Neural progenitor cell (in vitro differentiated cells): ENCODE measurements around the gene CAMSAP1. TPM values are rescaled to one million over a fixed set of nuclear protein-coding genes. Genes with fewer than 3 reads are reported as not detected.
"Not testable (repeated sequence)": the region's sequence is repeated elsewhere in the genome, so short reads cannot be mapped to it uniquely, and the experiment has no call there.

Experiments
- DNase-seq: peaks from one replicate; pipeline ENCODE4 v3.0.0-alpha.2; 2016; ENCODE audit warnings: low spot score
- H2AFZ ChIP-seq: fragments of 200-600 bp; sonication (generic); replicated peaks from 2 replicates; pipeline ENCODE4 v1.6.1; 2016; ENCODE audit warnings: antibody characterized with exemption
- H3F3A ChIP-seq: fragments of 200-600 bp; sonication (generic); 2 replicates; pipeline ENCODE4 v1.6.1; 2016; ENCODE audit warnings: antibody characterized with exemption, low read depth
- H3K27ac ChIP-seq: fragments of 200-600 bp; sonication (generic); 2 replicates; pipeline ENCODE4 v1.5.1; 2016; ENCODE audit warnings: mild to moderate bottlenecking
- H3K27me3 ChIP-seq: fragments of 200-600 bp; sonication (generic); 2 replicates; pipeline ENCODE4 v1.6.1; 2016; ENCODE audit warnings: mild to moderate bottlenecking, moderate library complexity
- H3K36me3 ChIP-seq: fragments of 200-600 bp; sonication (generic); 2 replicates; pipeline ENCODE4 v1.5.1; 2016
- H3K4me1 ChIP-seq: fragments of 200-600 bp; sonication (generic); 2 replicates; pipeline ENCODE4 v1.6.1; 2016; ENCODE audit warnings: mixed run types
- H3K4me2 ChIP-seq: fragments of 200-600 bp; sonication (generic); 2 replicates; pipeline ENCODE4 v1.6.1; 2016
- H3K4me3 ChIP-seq: fragments of 200-600 bp; sonication (generic); 2 replicates; pipeline ENCODE4 v1.5.1; 2016
- H3K79me2 ChIP-seq: fragments of 200-600 bp; sonication (generic); 2 replicates; pipeline ENCODE4 v1.6.1; 2016; ENCODE audit warnings: low read depth
- H3K9ac ChIP-seq: fragments of 200-600 bp; sonication (generic); 2 replicates; pipeline ENCODE4 v1.6.1; 2016
- H3K9me3 ChIP-seq: fragments of 200-600 bp; sonication (generic); 2 replicates; pipeline ENCODE4 v1.5.1; 2016; ENCODE audit warnings: low read depth
- H4K20me1 ChIP-seq: fragments of 200-600 bp; sonication (generic); 2 replicates; pipeline ENCODE4 v1.6.1; 2016; ENCODE audit warnings: low read depth
- H3K27ac Mint-ChIP-seq: 3 replicates; pipeline ENCODE4 v1.8.0; 2021; ENCODE audit warnings: mixed read lengths
- H3K27me3 Mint-ChIP-seq: 2 replicates; pipeline ENCODE4 v1.8.0; 2022; ENCODE audit warnings: low read depth, mild to moderate bottlenecking, inconsistent platforms, moderate library complexity, mixed read lengths; ENCODE audit not compliant: insufficient read depth
- H3K36me3 Mint-ChIP-seq: 3 replicates; pipeline ENCODE4 v1.8.0; 2021; ENCODE audit warnings: mixed read lengths
- H3K4me1 Mint-ChIP-seq: 3 replicates; pipeline ENCODE4 v1.8.0; 2021; ENCODE audit warnings: mixed read lengths
- H3K4me3 Mint-ChIP-seq: 3 replicates; pipeline ENCODE4 v1.8.0; 2021; ENCODE audit warnings: mild to moderate bottlenecking, moderate library complexity, mixed read lengths
- H3K9me3 Mint-ChIP-seq: 3 replicates; pipeline ENCODE4 v1.8.0; 2020; ENCODE audit warnings: mixed read lengths
- CTCF ChIP-seq: fragments of 200-600 bp; sonication (generic); IDR thresholded peaks from 2 replicates; pipeline ENCODE4 v1.5.1; 2017; ENCODE audit warnings: antibody characterized with exemption, mild to moderate bottlenecking
- EZH2 ChIP-seq: fragments of 200-600 bp; sonication (generic); IDR thresholded peaks from 2 replicates; pipeline ENCODE4 v1.6.1; 2017; ENCODE audit warnings: antibody characterized with exemption, mild to moderate bottlenecking, moderate library complexity
- EZH2phosphoT487 ChIP-seq: fragments of 200-600 bp; sonication (generic); IDR thresholded peaks from 2 replicates; pipeline ENCODE4 v1.6.1; 2017; ENCODE audit warnings: antibody characterized with exemption
- total RNA-seq: library from RNA; depleted of rRNA; stranded (reverse); fragments of >200 nt; gene quantifications from 2 replicates; pipeline ENCODE4 v1.2.3, GENCODE V29; 2015; ENCODE audit warnings: low replicate concordance

The CAMSAP1 gene
- total RNA-seq, 1 donor from 2014 or later = 39.3 TPM

GRCh38 chr9:135952664-135953206 lies 45.4 kb upstream of the CAMSAP1 start:
- TF ChIP-seq EZH2 = no peak
- no peak for TF ChIP-seq CTCF
- H3K79me2 ChIP-seq = peaks cover 25% of the 10 kb centered on the region
- no peaks in the 10 kb centered on the region for H3K9me3 ChIP-seq
- peaks cover 8% of the 10 kb centered on the region for H4K20me1 ChIP-seq
- peaks cover 10% of the 10 kb centered on the region for H3K4me1 Mint-ChIP-seq
- no peak overlapping the region for H3K4me2 ChIP-seq
- H3K4me1 ChIP-seq = peaks cover 6% of the 10 kb centered on the region
- no peak overlapping the region for H3K27ac Mint-ChIP-seq
- no peak overlapping the region for H3K9ac ChIP-seq
- no peaks in the 10 kb centered on the region for H3K27me3 Mint-ChIP-seq
- no peaks in the 10 kb centered on the region for H3K36me3 ChIP-seq
- no peak overlapping the region for H2AFZ ChIP-seq
- peak overlapping the region; percentile 12 for H3K27ac ChIP-seq
- no peak overlapping the region for H3K4me3 Mint-ChIP-seq
- H3K27me3 ChIP-seq = no peaks in the 10 kb centered on the region
- H3K4me3 ChIP-seq = no peak overlapping the region
- no peak for DNase-seq
- no peaks in the 10 kb centered on the region for H3F3A ChIP-seq
- peaks cover 5% of the 10 kb centered on the region for H3K36me3 Mint-ChIP-seq
- no peaks in the 10 kb centered on the region for H3K9me3 Mint-ChIP-seq

GRCh38 chr9:135951889-135952663 lies 44.7 kb upstream of the CAMSAP1 start:
- Mint-ChIP-seq H3K4me3 (no peak overlapping the region), H3K4me1 (peaks cover 10% of the 10 kb centered on the region), H3K36me3 (peaks cover 5% of the 10 kb centered on the region), H3K27me3 (no peaks in the 10 kb centered on the region), H3K9me3 (no peaks in the 10 kb centered on the region), H3K27ac (no peak overlapping the region)
- Histone ChIP-seq H3K27me3 (no peaks in the 10 kb centered on the region), H3K27ac (peak overlapping the region; percentile 12), H4K20me1 (peaks cover 8% of the 10 kb centered on the region), H3K9me3 (no peaks in the 10 kb centered on the region), H3K9ac (no peak overlapping the region), H3F3A (no peaks in the 10 kb centered on the region), H3K4me3 (no peak overlapping the region), H3K4me2 (peak overlapping the region; percentile 12), H3K79me2 (peaks cover 19% of the 10 kb centered on the region), H3K36me3 (no peaks in the 10 kb centered on the region), H3K4me1 (peaks cover 6% of the 10 kb centered on the region), H2AFZ (no peak overlapping the region)
- peak; percentile 53 for DNase-seq
- TF ChIP-seq EZH2phosphoT487 (no peak), CTCF (no peak), EZH2 (no peak)

GRCh38 chr9:135951310-135951709 lies 44.0 kb upstream of the CAMSAP1 start:
- H3K36me3 Mint-ChIP-seq, H2AFZ ChIP-seq, H3K4me1 ChIP-seq, H3K27me3 Mint-ChIP-seq, H3K4me3 ChIP-seq, H4K20me1 ChIP-seq, H3K27ac Mint-ChIP-seq, H3K27me3 ChIP-seq, H3K4me3 Mint-ChIP-seq, DNase-seq, H3K27ac ChIP-seq, H3K4me1 Mint-ChIP-seq, H3F3A ChIP-seq, H3K9me3 ChIP-seq, H3K9ac ChIP-seq, H3K4me2 ChIP-seq, H3K9me3 Mint-ChIP-seq, H3K36me3 ChIP-seq: not testable (repeated sequence)
- H3K79me2 ChIP-seq = peaks cover 11% of the 10 kb centered on the region

GRCh38 chr9:135950841-135951240 lies 43.5 kb upstream of the CAMSAP1 start:
- H3K4me2 ChIP-seq, H3K4me1 Mint-ChIP-seq, H3K27me3 ChIP-seq, H3K36me3 ChIP-seq, H3K79me2 ChIP-seq, H3K4me1 ChIP-seq, H3K27me3 Mint-ChIP-seq, H3K9ac ChIP-seq, H3K9me3 ChIP-seq, H2AFZ ChIP-seq, H3K36me3 Mint-ChIP-seq, H3F3A ChIP-seq, H3K4me3 ChIP-seq, H4K20me1 ChIP-seq, DNase-seq, H3K27ac Mint-ChIP-seq, H3K27ac ChIP-seq, H3K9me3 Mint-ChIP-seq, H3K4me3 Mint-ChIP-seq: not testable (repeated sequence)
